Measurements from ENCODE around the gene KCNH1.
"Not testable (repeated sequence)": the region's sequence is repeated elsewhere in the genome, so short reads cannot be mapped to it uniquely, and the experiment has no call there.

The KCNH1 gene

GRCh38 chr1:211099393-211099792 is 34.6 kb downstream of the KCNH1 start:
- DNase-seq (ENCODE audit: low read depth): no peak

- DNase-seq (ENCODE audit: low read depth): no peak
These were observed 38.6 kb downstream of the KCNH1 start for GRCh38 chr1:211095381-211095780.

- no peak for DNase-seq (ENCODE audit: low read depth)
These were observed 41.0 kb downstream of the KCNH1 start for GRCh38 chr1:211092955-211093354.

GRCh38 chr1:211091867-211092266 is 42.1 kb downstream of the KCNH1 start:
- no peak for DNase-seq (ENCODE audit: low read depth)

- no peak for DNase-seq (ENCODE audit: low read depth)
These were observed 44.4 kb downstream of the KCNH1 start for GRCh38 chr1:211089536-211089935.

GRCh38 chr1:211088156-211088555 is 45.8 kb downstream of the KCNH1 start:
- no peak for DNase-seq (ENCODE audit: low read depth)

GRCh38 chr1:211082824-211083223 is 51.1 kb downstream of the KCNH1 start:
- DNase-seq (ENCODE audit: low read depth): no peak

- not testable (repeated sequence) for DNase-seq (ENCODE audit: low read depth)
These were observed 52.5 kb downstream of the KCNH1 start for GRCh38 chr1:211081447-211081846.

- DNase-seq (ENCODE audit: low read depth): no peak
These were observed 65.0 kb downstream of the KCNH1 start for GRCh38 chr1:211068976-211069375.

GRCh38 chr1:211066781-211067384 is 67.1 kb downstream of the KCNH1 start:
- no peak for DNase-seq (ENCODE audit: low read depth)

GRCh38 chr1:211041838-211042237 is 92.1 kb downstream of the KCNH1 start:
- not testable (repeated sequence) for DNase-seq (ENCODE audit: low read depth)

GRCh38 chr1:211037095-211037494 is 96.9 kb downstream of the KCNH1 start:
- peak; percentile 56 for DNase-seq (ENCODE audit: low read depth)

GRCh38 chr1:211036381-211037060 is 97.4 kb downstream of the KCNH1 start:
- DNase-seq (ENCODE audit: low read depth): no peak

GRCh38 chr1:211035821-211036380 is 98.0 kb downstream of the KCNH1 start:
- DNase-seq (ENCODE audit: low read depth): no peak

GRCh38 chr1:211033921-211034525 is 99.9 kb downstream of the KCNH1 start:
- no peak for DNase-seq (ENCODE audit: low read depth)

- DNase-seq (ENCODE audit: low read depth): no peak
These were observed 109.0 kb downstream of the KCNH1 start for GRCh38 chr1:211024901-211025300.

GRCh38 chr1:211019266-211019665 is 114.7 kb downstream of the KCNH1 start:
- DNase-seq (ENCODE audit: low read depth): no peak

GRCh38 chr1:211018690-211019089 is 115.3 kb downstream of the KCNH1 start:
- no peak for DNase-seq (ENCODE audit: low read depth)

GRCh38 chr1:211017075-211017718 is 116.8 kb downstream of the KCNH1 start:
- DNase-seq (ENCODE audit: low read depth): no peak

GRCh38 chr1:211014275-211014674 is 119.7 kb downstream of the KCNH1 start:
- no peak for DNase-seq (ENCODE audit: low read depth)

- no peak for DNase-seq (ENCODE audit: low read depth)
These were observed 120.4 kb downstream of the KCNH1 start for GRCh38 chr1:211013346-211014240.

- not testable (repeated sequence) for DNase-seq (ENCODE audit: low read depth)
These were observed 122.8 kb downstream of the KCNH1 start for GRCh38 chr1:211011128-211011527.

All from fibroblast of the conjunctiva (primary cell).